Measurements from ENCODE around the gene ST6GALNAC5.

ST6GALNAC5 gene

DNA sequence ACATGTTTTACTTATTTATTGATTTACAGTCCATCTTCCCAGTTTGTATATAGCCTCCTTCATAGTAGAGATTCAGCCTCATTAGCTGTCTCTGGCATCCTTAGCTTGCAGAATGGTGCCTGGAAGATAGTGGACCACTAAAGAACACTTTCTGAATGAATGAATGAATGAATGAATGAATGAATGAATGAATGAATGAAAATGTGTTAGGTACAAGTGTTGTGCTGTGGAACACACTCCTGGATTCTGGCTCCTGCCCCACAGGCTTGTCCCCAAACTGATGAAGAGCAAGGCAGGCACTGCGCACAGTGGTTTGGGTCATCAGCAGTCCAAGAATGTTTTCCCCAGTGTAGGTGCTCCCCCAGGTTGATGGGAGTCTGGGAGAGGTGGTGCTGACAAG lies 159.4 kb downstream of the ST6GALNAC5 start:
- TF ChIP-seq, protein P1, sequence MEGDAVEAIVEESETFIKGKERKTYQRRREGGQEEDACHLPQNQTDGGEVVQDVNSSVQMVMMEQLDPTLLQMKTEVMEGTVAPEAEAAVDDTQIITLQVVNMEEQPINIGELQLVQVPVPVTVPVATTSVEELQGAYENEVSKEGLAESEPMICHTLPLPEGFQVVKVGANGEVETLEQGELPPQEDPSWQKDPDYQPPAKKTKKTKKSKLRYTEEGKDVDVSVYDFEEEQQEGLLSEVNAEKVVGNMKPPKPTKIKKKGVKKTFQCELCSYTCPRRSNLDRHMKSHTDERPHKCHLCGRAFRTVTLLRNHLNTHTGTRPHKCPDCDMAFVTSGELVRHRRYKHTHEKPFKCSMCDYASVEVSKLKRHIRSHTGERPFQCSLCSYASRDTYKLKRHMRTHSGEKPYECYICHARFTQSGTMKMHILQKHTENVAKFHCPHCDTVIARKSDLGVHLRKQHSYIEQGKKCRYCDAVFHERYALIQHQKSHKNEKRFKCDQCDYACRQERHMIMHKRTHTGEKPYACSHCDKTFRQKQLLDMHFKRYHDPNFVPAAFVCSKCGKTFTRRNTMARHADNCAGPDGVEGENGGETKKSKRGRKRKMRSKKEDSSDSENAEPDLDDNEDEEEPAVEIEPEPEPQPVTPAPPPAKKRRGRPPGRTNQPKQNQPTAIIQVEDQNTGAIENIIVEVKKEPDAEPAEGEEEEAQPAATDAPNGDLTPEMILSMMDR (IDR thresholded peaks at IDR 0.05; ENCODE audit: unreplicated experiment in 3 of 3): no peak
- Mint-ChIP-seq H3K27ac (no peak overlapping the region), H3K4me1 (peaks cover 30% of the 10 kb centered on the region), H3K4me3 (no peak overlapping the region), H3K9me3 (no peaks in the 10 kb centered on the region), H3K36me3 (ENCODE audit: low read depth) (no peaks in the 10 kb centered on the region), H3K27me3 (ENCODE audit: low read depth) (no peaks in the 10 kb centered on the region)

DNA sequence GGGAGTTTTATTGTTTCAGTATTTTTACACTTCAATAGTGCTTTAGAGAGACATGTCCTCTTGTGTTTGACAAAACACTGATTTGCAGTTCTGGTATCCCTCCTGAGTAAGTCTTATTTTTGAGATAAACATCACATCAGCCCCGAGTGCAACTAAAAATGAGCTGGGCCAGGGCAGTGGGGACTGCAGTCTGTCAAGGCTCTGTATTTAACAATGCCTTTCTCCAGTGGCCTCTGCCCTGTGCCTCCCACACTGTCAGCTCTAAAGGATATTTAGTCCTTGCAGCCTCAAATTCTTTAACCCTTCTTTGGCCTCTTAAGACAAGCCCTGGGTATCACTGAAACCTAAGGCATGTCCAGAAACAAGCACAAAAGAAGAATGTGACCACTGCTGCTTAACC lies 160.6 kb downstream of the ST6GALNAC5 start:
- TF ChIP-seq, protein P1 (IDR thresholded peaks at IDR 0.05; ENCODE audit: unreplicated experiment in 3 of 3): no peak
- Mint-ChIP-seq H3K4me1 (peaks cover 30% of the 10 kb centered on the region), H3K36me3 (ENCODE audit: low read depth) (no peaks in the 10 kb centered on the region), H3K4me3 (no peak overlapping the region), H3K27ac (no peak overlapping the region), H3K9me3 (no peaks in the 10 kb centered on the region), H3K27me3 (ENCODE audit: low read depth) (no peaks in the 10 kb centered on the region)

DNA sequence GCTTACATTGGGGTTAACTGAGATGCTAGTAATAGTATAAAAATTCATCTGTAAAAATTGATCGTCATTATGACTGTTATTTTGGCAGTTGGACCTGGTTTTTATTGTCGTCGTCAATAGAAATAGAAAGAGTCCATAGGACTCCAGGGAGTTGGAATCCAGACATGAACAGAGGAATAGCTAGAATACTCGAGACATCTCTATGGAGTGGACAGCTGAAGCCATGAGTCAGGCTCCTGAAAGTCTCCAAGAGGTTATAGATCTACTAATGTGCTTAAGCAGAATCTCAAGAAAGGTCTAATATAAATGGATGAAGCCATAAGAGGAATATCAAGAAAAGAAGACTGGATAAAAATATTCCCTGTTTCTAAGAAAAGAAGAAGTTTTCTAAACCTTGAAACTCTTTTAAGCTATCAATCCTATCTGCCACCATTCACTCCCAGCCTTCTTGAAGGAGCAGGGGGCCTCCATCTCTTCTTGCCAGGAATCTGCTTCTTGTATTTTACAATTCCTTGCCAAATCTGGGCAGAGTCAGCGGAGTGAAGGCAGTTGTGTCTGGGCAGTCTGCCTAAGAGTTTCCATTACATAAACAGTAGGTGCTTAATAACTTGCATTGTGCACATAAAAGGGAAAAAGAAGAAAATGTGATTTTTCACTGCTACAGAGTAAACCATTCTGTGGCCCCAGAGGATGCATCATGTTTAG lies 163.3 kb downstream of the ST6GALNAC5 start:
- H3K36me3 Mint-ChIP-seq (ENCODE audit: low read depth): no peaks in the 10 kb centered on the region
- TF ChIP-seq, protein P1 (IDR thresholded peaks at IDR 0.05; ENCODE audit: unreplicated experiment in 3 of 3): no peak
- H3K27me3 Mint-ChIP-seq (ENCODE audit: low read depth): no peaks in the 10 kb centered on the region
- no peak overlapping the region for H3K27ac Mint-ChIP-seq
- H3K9me3 Mint-ChIP-seq: no peaks in the 10 kb centered on the region
- H3K4me3 Mint-ChIP-seq: no peak overlapping the region
- peaks cover 30% of the 10 kb centered on the region for H3K4me1 Mint-ChIP-seq

DNA sequence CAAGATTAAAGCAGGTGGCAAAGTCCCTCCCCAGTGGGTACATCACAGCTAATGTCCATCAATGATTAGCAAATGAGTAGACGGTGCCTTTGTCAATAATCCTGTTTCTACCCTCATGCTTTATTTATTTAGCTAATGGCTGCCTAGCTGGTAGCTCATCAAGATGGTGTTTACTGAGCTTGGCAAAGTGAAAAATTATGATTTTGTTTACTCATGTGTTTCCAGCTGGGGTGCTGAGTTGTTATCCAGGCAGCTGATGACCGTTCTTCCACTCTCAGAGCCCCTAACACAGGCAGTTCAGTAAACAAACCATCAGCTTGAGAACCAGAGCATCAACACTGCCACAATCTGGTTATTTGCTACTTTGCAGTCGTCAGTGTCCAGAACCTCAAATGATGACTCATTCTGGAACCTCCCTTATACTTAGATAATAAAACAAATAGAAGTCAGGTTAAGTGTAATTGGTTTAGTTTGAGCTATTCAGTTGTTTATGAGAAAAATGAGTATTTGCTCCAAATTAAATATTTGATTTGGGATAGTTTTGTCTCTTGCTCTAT lies 163.9 kb downstream of the ST6GALNAC5 start:
- Mint-ChIP-seq H3K27me3 (ENCODE audit: low read depth) (no peaks in the 10 kb centered on the region), H3K9me3 (no peaks in the 10 kb centered on the region), H3K4me1 (peaks cover 30% of the 10 kb centered on the region), H3K27ac (no peak overlapping the region), H3K36me3 (ENCODE audit: low read depth) (no peaks in the 10 kb centered on the region), H3K4me3 (no peak overlapping the region)
- TF ChIP-seq, protein P1 (IDR thresholded peaks at IDR 0.05; ENCODE audit: unreplicated experiment in 3 of 3): no peak

DNA sequence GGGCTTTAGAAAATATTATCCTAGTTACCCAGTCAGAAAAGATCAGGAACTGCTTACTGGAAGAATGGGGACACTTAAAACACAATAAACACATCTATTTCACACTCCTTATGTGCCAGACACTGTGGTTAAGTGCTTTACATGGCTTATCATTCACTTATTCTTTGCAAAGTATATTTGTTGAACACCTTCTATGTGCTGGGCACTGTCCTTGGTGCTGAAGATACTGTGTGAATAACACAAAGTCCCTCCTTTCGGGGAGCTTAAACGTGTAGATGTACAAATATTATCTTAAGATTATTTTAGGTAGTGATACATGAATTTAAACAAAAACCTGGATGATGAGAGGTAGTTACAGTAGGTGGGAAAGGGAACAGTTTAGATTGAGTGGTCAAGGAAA lies 169.3 kb downstream of the ST6GALNAC5 start:
- Mint-ChIP-seq H3K4me3 (no peak overlapping the region), H3K27ac (no peak overlapping the region), H3K36me3 (ENCODE audit: low read depth) (no peaks in the 10 kb centered on the region), H3K4me1 (no peaks in the 10 kb centered on the region), H3K27me3 (ENCODE audit: low read depth) (no peaks in the 10 kb centered on the region), H3K9me3 (no peaks in the 10 kb centered on the region)
- TF ChIP-seq, protein P1 (IDR thresholded peaks at IDR 0.05; ENCODE audit: unreplicated experiment in 3 of 3): no peak

DNA sequence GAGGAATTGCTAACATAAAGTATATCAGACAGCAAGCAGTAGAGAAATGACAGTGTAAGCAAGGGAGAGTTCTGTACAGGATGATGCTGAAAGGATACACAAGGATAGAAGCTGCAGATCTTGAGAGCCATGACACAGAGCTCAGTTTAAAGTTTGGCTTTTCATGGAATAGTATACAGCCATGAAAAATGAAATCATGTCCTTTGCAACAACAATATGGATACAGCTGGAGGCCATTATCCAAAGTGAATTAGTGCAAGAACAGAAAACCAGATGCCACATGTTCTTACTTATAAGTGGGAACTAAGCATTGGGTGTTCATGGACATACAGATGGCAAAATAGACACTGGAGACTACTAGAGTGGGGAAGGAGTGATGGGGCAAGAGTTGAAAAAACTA lies 169.8 kb downstream of the ST6GALNAC5 start:
- H3K4me3 Mint-ChIP-seq: no peak overlapping the region
- no peaks in the 10 kb centered on the region for H3K36me3 Mint-ChIP-seq (ENCODE audit: low read depth)
- no peaks in the 10 kb centered on the region for H3K9me3 Mint-ChIP-seq
- no peaks in the 10 kb centered on the region for H3K27me3 Mint-ChIP-seq (ENCODE audit: low read depth)
- no peak overlapping the region for H3K27ac Mint-ChIP-seq
- TF ChIP-seq, protein P1 (IDR thresholded peaks at IDR 0.05; ENCODE audit: unreplicated experiment in 3 of 3): no peak
- no peaks in the 10 kb centered on the region for H3K4me1 Mint-ChIP-seq
